ENCODE measurements around the gene TOX2. TPM values are rescaled to one million over a fixed set of nuclear protein-coding genes. Genes with fewer than 3 reads are reported as not detected.
A peak's percentile ranks its signal among the peaks of the same experiment; 100 is the strongest.

The TOX2 gene
- total RNA-seq, 1 experiment from 2014 or later = 1.7 TPM

- WGBS (ENCODE audit: extremely low coverage, insufficient read length, low lambda C conversion rate) = no CpG with 5 or more reads among the region's 18 CpGs
- peak overlapping the region in 1 of 3 experiments; percentile 68; a peak in 1 of 7 replicates for H3K27ac Mint-ChIP-seq
Observed at GRCh38 chr20:43961541-43962471, 47.2 kb downstream of the TOX2 start.

More at GRCh38 chr20:43961541-43962471, 47.2 kb downstream of the TOX2 start:
- H3K4me3 Mint-ChIP-seq = no peak overlapping the region
- Histone ChIP-seq H3T11ph (ENCODE audit: low read length) (no peak overlapping the region), H3K79me1 (ENCODE audit: insufficient read depth, low read depth, low read length, poor library complexity, severe bottlenecking) (no peaks in the 10 kb centered on the region), H3K9me3 (ENCODE audit: control insufficient read depth, low read depth, low read length) (no peaks in the 10 kb centered on the region), H4K91ac (ENCODE audit: insufficient read length, low read depth, low read length) (no peak overlapping the region), H3K14ac (ENCODE audit: insufficient read depth, low read length) (no peak overlapping the region; the same call in 1 of the 2 replicates), H2BK12ac (ENCODE audit: insufficient read length, low read depth, low read length) (no peak overlapping the region), H2BK5ac (ENCODE audit: insufficient read length, low read length) (no peak overlapping the region), H3K23ac (ENCODE audit: insufficient read length, low read depth, low read length) (no peak overlapping the region), H4K20me1 (ENCODE audit: control insufficient read depth, insufficient read depth, insufficient read length) (no peaks in the 10 kb centered on the region), H3K56ac (ENCODE audit: insufficient read length, low read depth, low read length) (no peak overlapping the region), H3K27ac (ENCODE audit: insufficient read length, low read depth, low read length) (no peak overlapping the region), H3K4me1 (ENCODE audit: insufficient read depth, low read length) (peaks cover 14% of the 10 kb centered on the region; the same call in 1 of the 2 replicates), H2BK15ac (ENCODE audit: low read depth, low read length) (no peak overlapping the region), H2AFZ (ENCODE audit: low read length) (no peak overlapping the region), H4K5ac (ENCODE audit: insufficient read length, low read depth, low read length) (no peak overlapping the region), H2BK20ac (ENCODE audit: low read depth, low read length, poor library complexity, severe bottlenecking) (no peak overlapping the region), H3K4me2 (ENCODE audit: insufficient read depth, insufficient read length, low read length) (no peak overlapping the region), H2AK5ac (ENCODE audit: insufficient read length, low read length) (no peak overlapping the region), H4K8ac (replicated peaks; ENCODE audit: insufficient read length, low read depth, low read length) (no peak overlapping the region), H3K18ac (ENCODE audit: insufficient read length, low read depth, low read length) (no peak overlapping the region), H3K23me2 (ENCODE audit: insufficient read length, low read depth, low read length, poor library complexity, severe bottlenecking) (no peaks in the 10 kb centered on the region), H3K27me3 (ENCODE audit: insufficient read depth, low read length) (no peaks in the 10 kb centered on the region; the same call in 1 of the 2 replicates), H3K9ac (ENCODE audit: extremely low read depth, insufficient read length, low read length) (no peak overlapping the region), H3K79me2 (ENCODE audit: insufficient read depth, low read length) (no peaks in the 10 kb centered on the region), H2BK120ac (ENCODE audit: low read depth, low read length, poor library complexity, severe bottlenecking) (no peak overlapping the region), H3K4ac (ENCODE audit: low read depth, low read length) (no peak overlapping the region)
- peaks cover 0 to 5% (median 0%) of the 10 kb centered on the region in 3 experiments; a peak in 2 of 7 replicates for H3K36me3 Mint-ChIP-seq (ENCODE audit: insufficient read depth in 1 of 3, low read depth in 3 of 3)
- peaks cover 2 to 6% of the 10 kb centered on the region in 2 experiments; a peak in 1 of 5 replicates for H3K9me3 Mint-ChIP-seq
- no peaks in the 10 kb centered on the region; the same call in 1 of the 2 replicates for H3K27me3 Mint-ChIP-seq (ENCODE audit: low read depth)
- no peak for TF ChIP-seq CTCF (conservative IDR thresholded peaks at IDR 0.05)
- peak; percentile 49 for DNase-seq
- peaks cover 27 to 31% of the 10 kb centered on the region in 2 experiments for H3K4me1 Mint-ChIP-seq
